Progenitor cell of endocrine pancreas (in vitro differentiated cells): Measurements from ENCODE around the gene KCNMB2. TPM values are rescaled to one million over a fixed set of nuclear protein-coding genes. Genes with fewer than 3 reads are reported as not detected.
"Not testable (repeated sequence)": the region's sequence is repeated elsewhere in the genome, so short reads cannot be mapped to it uniquely, and the experiment has no call there.

ENCODE experiments used
- DNase-seq: peaks from one replicate; pipeline ENCODE4 v3.0.0; 2021; ENCODE audit warnings: low spot score; ENCODE audit not compliant: unreplicated experiment
- H3K27ac Mint-ChIP-seq: 2 replicates; pipeline ENCODE4 v1.8.0; 2021; ENCODE audit warnings: mild to moderate bottlenecking, moderate library complexity, mixed read lengths
- H3K27me3 Mint-ChIP-seq: 2 replicates; pipeline ENCODE4 v1.8.0; 2021; ENCODE audit warnings: mixed read lengths
- H3K36me3 Mint-ChIP-seq: 2 replicates; pipeline ENCODE4 v1.8.0; 2022; ENCODE audit warnings: mixed read lengths; ENCODE audit not compliant: insufficient read depth
- H3K4me1 Mint-ChIP-seq: 2 replicates; pipeline ENCODE4 v1.8.0; 2021; ENCODE audit warnings: low read depth, mixed read lengths
- H3K4me3 Mint-ChIP-seq: 2 replicates; pipeline ENCODE4 v1.8.0; 2021; ENCODE audit warnings: low read depth, mild to moderate bottlenecking, moderate library complexity, mixed read lengths
- H3K9me3 Mint-ChIP-seq: 2 replicates; pipeline ENCODE4 v1.8.0; 2021; ENCODE audit warnings: low read depth, mixed read lengths
- total RNA-seq: library from RNA; stranded (reverse); gene quantifications from 2 replicates; pipeline ENCODE4 v1.2.1, GENCODE V29; 2021
- TF ChIP-seq, protein P1 (sequence below): fragments of 200-600 bp; sonication (generic); IDR thresholded peaks from one replicate; pipeline ENCODE4 v1.5.0; 2021; ENCODE audit warnings: antibody characterized with exemption, mild to moderate bottlenecking; ENCODE audit not compliant: unreplicated experiment

KCNMB2 gene
- total RNA-seq, 1 donor from 2014 or later, result not detected

DNA sequence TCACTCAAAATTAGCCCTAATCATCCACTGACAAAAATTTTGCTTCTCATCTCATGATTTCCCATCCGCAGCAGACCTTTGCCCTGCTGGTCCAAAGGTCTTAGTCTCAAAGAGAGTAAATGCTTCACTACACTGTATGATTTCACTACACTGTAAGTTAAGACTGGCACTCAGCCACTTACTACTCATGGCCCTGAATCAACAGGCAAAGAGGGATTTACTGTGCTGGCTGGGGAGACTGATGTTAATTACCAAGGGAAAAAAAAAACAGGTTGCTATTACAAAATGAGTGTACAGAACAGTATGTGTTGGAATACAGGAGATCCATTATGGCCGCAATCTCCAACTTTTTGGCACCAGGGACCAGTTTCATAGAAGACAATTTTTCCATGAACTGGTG, 320.6 kb downstream of the KCNMB2 start:
- Mint-ChIP-seq H3K4me3 (no peak overlapping the region), H3K36me3 (no peaks in the 10 kb centered on the region), H3K27ac (no peak overlapping the region), H3K27me3 (no peaks in the 10 kb centered on the region), H3K4me1 (no peaks in the 10 kb centered on the region), H3K9me3 (no peaks in the 10 kb centered on the region)
- TF ChIP-seq, protein P1, sequence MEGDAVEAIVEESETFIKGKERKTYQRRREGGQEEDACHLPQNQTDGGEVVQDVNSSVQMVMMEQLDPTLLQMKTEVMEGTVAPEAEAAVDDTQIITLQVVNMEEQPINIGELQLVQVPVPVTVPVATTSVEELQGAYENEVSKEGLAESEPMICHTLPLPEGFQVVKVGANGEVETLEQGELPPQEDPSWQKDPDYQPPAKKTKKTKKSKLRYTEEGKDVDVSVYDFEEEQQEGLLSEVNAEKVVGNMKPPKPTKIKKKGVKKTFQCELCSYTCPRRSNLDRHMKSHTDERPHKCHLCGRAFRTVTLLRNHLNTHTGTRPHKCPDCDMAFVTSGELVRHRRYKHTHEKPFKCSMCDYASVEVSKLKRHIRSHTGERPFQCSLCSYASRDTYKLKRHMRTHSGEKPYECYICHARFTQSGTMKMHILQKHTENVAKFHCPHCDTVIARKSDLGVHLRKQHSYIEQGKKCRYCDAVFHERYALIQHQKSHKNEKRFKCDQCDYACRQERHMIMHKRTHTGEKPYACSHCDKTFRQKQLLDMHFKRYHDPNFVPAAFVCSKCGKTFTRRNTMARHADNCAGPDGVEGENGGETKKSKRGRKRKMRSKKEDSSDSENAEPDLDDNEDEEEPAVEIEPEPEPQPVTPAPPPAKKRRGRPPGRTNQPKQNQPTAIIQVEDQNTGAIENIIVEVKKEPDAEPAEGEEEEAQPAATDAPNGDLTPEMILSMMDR, result no peak
- no peak for DNase-seq

DNA sequence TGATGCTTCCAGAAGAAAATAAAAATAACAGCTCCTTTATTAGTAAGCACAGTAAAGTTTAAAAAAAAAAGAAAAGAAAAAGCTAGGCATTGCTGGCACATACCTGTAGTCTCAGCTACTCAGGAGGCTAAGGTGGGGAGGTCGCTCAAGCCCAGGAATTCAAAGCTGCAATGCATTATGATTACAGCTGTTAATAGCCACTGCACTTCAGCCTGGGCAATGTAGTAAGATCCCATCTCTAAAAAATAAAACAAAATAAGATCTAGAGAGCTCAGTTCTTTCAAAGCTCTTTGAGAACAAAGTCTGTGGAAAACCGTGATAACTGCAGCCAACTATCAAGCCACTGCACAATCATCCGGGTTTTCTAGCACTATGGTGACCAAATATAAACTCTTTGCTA, 323.1 kb downstream of the KCNMB2 start:
- Mint-ChIP-seq H3K27ac (no peak overlapping the region), H3K36me3 (no peaks in the 10 kb centered on the region), H3K4me1 (no peaks in the 10 kb centered on the region), H3K27me3 (no peaks in the 10 kb centered on the region), H3K9me3 (no peaks in the 10 kb centered on the region), H3K4me3 (no peak overlapping the region)
- no peak for DNase-seq
- TF ChIP-seq, protein P1, result no peak

DNA sequence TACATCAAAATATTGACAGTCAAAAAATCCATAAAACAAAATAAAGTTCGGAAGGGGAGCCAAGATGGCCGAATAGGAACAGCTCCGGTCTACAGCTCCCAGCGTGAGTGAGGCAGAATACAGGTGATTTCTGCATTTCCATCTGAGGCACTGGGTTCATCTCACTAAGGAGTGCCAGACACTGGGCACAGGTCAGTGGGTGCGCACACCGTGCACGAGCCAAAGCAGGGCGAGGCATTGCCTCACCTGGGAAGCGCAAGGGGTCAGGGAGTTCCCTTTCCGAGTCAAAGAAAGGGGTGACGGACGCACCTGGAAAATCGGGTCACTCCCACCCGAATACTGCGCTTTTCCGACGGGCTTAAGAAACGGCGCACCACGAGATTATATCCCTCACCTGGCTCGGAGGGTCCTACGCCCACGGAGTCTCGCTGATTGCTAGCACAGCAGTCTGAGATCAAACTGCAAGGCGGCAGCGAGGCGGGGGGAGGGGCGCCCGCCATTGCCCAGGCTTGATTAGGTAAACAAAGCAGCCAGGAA, 323.7 kb downstream of the KCNMB2 start:
- not testable (repeated sequence) for H3K9me3 Mint-ChIP-seq, H3K4me1 Mint-ChIP-seq, H3K27me3 Mint-ChIP-seq, DNase-seq, H3K36me3 Mint-ChIP-seq
- H3K4me3 Mint-ChIP-seq, result peak overlapping the region; percentile 71
- peak overlapping the region; percentile 67 for H3K27ac Mint-ChIP-seq

DNA sequence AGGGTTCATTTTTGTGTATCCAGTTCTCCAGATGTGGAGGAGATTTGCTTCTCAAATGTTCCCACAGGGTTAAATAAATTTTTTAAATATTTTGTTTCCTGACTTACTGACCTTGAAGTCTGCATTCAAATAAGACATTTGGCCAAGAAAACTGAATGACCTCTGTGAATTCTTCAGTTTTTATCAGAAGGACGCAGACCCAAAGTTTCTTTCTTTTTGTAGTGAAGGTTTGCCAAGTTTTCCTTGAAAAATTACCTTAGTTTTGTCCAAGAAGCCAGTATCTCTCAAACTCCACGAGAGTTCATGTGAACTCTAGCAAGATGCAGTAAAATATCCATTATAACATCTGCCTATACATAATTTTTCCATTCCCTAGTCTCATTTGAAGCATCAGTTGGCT, 332.4 kb downstream of the KCNMB2 start:
- TF ChIP-seq, protein P1, result no peak
- H3K4me3 Mint-ChIP-seq, result no peak overlapping the region
- H3K36me3 Mint-ChIP-seq, result no peaks in the 10 kb centered on the region
- H3K27ac Mint-ChIP-seq, result no peak overlapping the region
- no peaks in the 10 kb centered on the region for H3K4me1 Mint-ChIP-seq
- no peak for DNase-seq
- H3K27me3 Mint-ChIP-seq, result no peaks in the 10 kb centered on the region
- H3K9me3 Mint-ChIP-seq, result no peaks in the 10 kb centered on the region

DNA sequence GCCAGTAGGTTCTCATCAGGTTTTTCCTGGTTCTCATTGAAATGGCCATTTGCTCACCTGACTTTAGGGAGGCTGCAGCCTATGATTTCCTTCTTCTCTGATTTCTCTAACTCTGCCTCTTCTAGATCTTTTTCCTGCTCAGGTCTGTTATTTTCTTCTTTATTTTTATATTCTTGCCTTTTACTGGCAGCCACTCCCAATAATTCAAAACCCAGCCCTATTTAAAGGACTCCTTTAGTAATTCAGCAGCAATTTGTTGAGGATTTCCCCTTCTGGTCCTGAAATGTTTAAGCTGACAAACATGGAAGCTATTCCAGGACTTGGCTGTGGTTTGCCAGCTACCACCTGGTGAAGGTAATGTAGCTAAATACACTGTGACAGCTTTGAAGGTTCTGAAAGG, 333.8 kb downstream of the KCNMB2 start:
- H3K4me3 Mint-ChIP-seq, result no peak overlapping the region
- no peak for DNase-seq
- no peaks in the 10 kb centered on the region for H3K4me1 Mint-ChIP-seq
- H3K27ac Mint-ChIP-seq, result no peak overlapping the region
- H3K27me3 Mint-ChIP-seq, result no peaks in the 10 kb centered on the region
- H3K36me3 Mint-ChIP-seq, result no peaks in the 10 kb centered on the region
- H3K9me3 Mint-ChIP-seq, result no peaks in the 10 kb centered on the region
- TF ChIP-seq, protein P1, result no peak

DNA sequence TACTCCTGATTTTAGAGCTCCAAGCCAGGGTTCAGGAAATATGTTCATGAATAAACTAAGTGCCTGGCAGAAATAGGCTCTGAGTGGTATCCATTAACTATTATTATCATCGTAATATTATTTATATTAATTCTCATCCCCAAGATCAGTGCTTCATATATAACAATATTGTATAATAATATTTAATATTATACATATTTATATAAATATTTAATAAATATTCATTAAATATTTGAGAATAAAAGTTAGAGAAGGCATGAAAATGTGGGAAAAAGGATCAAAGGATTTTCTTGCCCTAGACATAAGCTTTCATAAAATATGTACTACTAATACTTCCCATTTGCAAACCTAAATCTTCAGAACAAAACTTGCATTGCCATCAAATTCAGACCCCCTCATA, 338.9 kb downstream of the KCNMB2 start:
- Mint-ChIP-seq H3K4me1 (peaks cover 3% of the 10 kb centered on the region), H3K27ac (no peak overlapping the region), H3K9me3 (peaks cover 6% of the 10 kb centered on the region), H3K36me3 (no peaks in the 10 kb centered on the region), H3K27me3 (no peaks in the 10 kb centered on the region), H3K4me3 (no peak overlapping the region)
- TF ChIP-seq, protein P1, result no peak
- no peak for DNase-seq
